GM12878 (cell line): ENCODE measurements around the gene METTL4. TPM values are rescaled to one million over a fixed set of nuclear protein-coding genes. Genes with fewer than 3 reads are reported as not detected.

Experiments used
- ATAC-seq: fragments of 200-7000 bp; cut with Tn5 transposase; 3 replicates; pipeline ENCODE4 v1.9.1; 2020; ENCODE audit warnings: mild to moderate bottlenecking, moderate library complexity
- BruUV-seq: library from RNA; stranded (reverse); fragments of 400-500 nt; replicated peaks from 2 replicates; lab custom pipeline; 2021; lab: Mats Ljungman, UMichigan
- CTCF ChIA-PET: fragments of 300-600 bp; sonication (Branson Sonifier 250); formaldehyde crosslinking; extraction: SDS; loops from one replicate; lab custom pipeline; 2021; ENCODE audit warnings: inconsistent platforms; lab: Yijun Ruan, JAX
- POLR2A ChIA-PET: fragments of 350-600 bp; formaldehyde crosslinking; extraction: SDS; loops from one replicate; lab custom pipeline; 2021; ENCODE audit warnings: inconsistent platforms; lab: Charles Lee
- RAD21 ChIA-PET: fragments of 300-600 bp; sonication (Branson Sonifier 250); formaldehyde crosslinking; loops from one replicate; lab custom pipeline; 2023; ENCODE audit warnings: antibody characterized with exemption; ENCODE audit not compliant: unreplicated experiment; lab: Charles Lee
- SMC1A ChIA-PET: fragments of 300-600 bp; sonication (Branson Sonifier 250); formaldehyde crosslinking; loops from one replicate; lab custom pipeline; 2023; ENCODE audit not compliant: unreplicated experiment, uncharacterized antibody; lab: Charles Lee
- DNase-seq: peaks from one replicate; pipeline ENCODE4 v3.0.0-alpha.2; 2011; ENCODE audit warnings: low read depth, low spot score
- FAIRE-seq: peaks from 3 replicates; lab custom pipeline; 2011; peaks lifted over from hg19 to GRCh38; lab: Jason Lieb, UNC
- H2AFZ ChIP-seq: 2 replicates; pipeline ENCODE4 v1.6.0; 2011; ENCODE audit warnings: low read depth, low read length, control low read depth; ENCODE audit not compliant: control insufficient read depth
- H3K27ac ChIP-seq: 2 replicates; pipeline ENCODE4 v1.5.1; 2011; ENCODE audit warnings: control low read depth; ENCODE audit not compliant: control insufficient read depth, insufficient read depth
- H3K27me3 ChIP-seq, 2 experiments: replicated peaks in 1 of 2; 2 replicates each; pipeline versions ENCODE4 v1.6.0 to v1.6.1; 2011; ENCODE audit warnings: low read length in 1 of 2; ENCODE audit not compliant: control insufficient read depth in 2 of 2, insufficient read depth in 2 of 2
- H3K36me3 ChIP-seq, 2 experiments: 2 replicates each; pipeline ENCODE4 v1.5.1; 2011; ENCODE audit warnings: low read length in 1 of 2; ENCODE audit not compliant: control insufficient read depth in 2 of 2, insufficient read depth in 2 of 2
- H3K4me1 ChIP-seq: 2 replicates; pipeline ENCODE4 v1.6.1; 2011; ENCODE audit warnings: mild to moderate bottlenecking, low read length, moderate library complexity, mixed read lengths; ENCODE audit not compliant: control insufficient read depth, insufficient read depth
- H3K4me2 ChIP-seq: 2 replicates; pipeline ENCODE4 v1.6.0; 2011; ENCODE audit warnings: control low read depth; ENCODE audit not compliant: control insufficient read depth, insufficient read depth
- H3K4me3 ChIP-seq: fragments of 200-600 bp; sonication (generic); 2 replicates; pipeline ENCODE4 v1.5.1; 2016
- H3K79me2 ChIP-seq: 2 replicates; pipeline ENCODE4 v1.6.0; 2011; ENCODE audit warnings: low read length; ENCODE audit not compliant: control insufficient read depth, insufficient read depth
- H3K9ac ChIP-seq: 2 replicates; pipeline ENCODE4 v1.8.0; 2011; ENCODE audit warnings: low read length, control low read depth, mixed read lengths; ENCODE audit not compliant: control insufficient read depth, insufficient read depth
- H3K9me3 ChIP-seq: replicated peaks from 3 replicates; pipeline ENCODE4 v1.5.1; 2011; ENCODE audit warnings: mild to moderate bottlenecking, low read length; ENCODE audit not compliant: control insufficient read depth, insufficient read depth
- H4K20me1 ChIP-seq: 2 replicates; pipeline ENCODE4 v1.6.0; 2011; ENCODE audit not compliant: control insufficient read depth, insufficient read depth
- HDAC6 ChIP-seq: fragments of 200-600 bp; sonication (generic); IDR thresholded peaks from one replicate; pipeline ENCODE4 v1.8.0; 2017; ENCODE audit warnings: antibody characterized with exemption; ENCODE audit not compliant: unreplicated experiment
- PBX3 ChIP-seq: IDR thresholded peaks from 2 replicates; pipeline ENCODE4 v1.6.1; 2011; ENCODE audit warnings: mild to moderate bottlenecking, low read depth, low read length, moderate library complexity; ENCODE audit not compliant: insufficient replicate concordance
- SRF ChIP-seq, 2 experiments: IDR thresholded peaks; 2 replicates each; pipeline ENCODE4 v1.6.1; 2011; ENCODE audit warnings: low read depth in 2 of 2, low read length in 2 of 2, mild to moderate bottlenecking in 1 of 2, moderate library complexity in 1 of 2
- STAT3 ChIP-seq: IDR thresholded peaks from 2 replicates; pipeline ENCODE4 v1.6.1; 2011; ENCODE audit warnings: low read depth, low read length, improper control_type of control experiment
- WGBS: methylation state at CpG from one replicate; pipeline ENCODE4 v1.1.6; 2016; ENCODE audit warnings: low lambda C conversion rate; ENCODE audit not compliant: insufficient replicate concordance, insufficient coverage; ENCODE audit errors: missing lambda C conversion rate; 5-methylcytosine and 5-hydroxymethylcytosine counted together
- in situ Hi-C: fragments of 300-500 bp; cut with MboI; formaldehyde crosslinking; loops from 9 replicates; pipeline ENCODE4 v1.14.3; 2018; ENCODE audit warnings: mixed read lengths
- intact Hi-C: fragments of 100-400 bp; cut with micrococcal nuclease; formaldehyde crosslinking; loops from one replicate; pipeline ENCODE4 v1.14.2; 2022; ENCODE audit not compliant: unreplicated experiment
- polyA plus RNA-seq, 11 experiments: library from polyadenylated mRNA; depleted of rRNA in 4 of 11; unstranded in 6 of 11; stranded (reverse) in 5 of 11; fragments of >200 nt; fragmentation: Nextera tagmentation in 4 of 11; fragmentation: Illumina TruSeq in 1 of 11; extraction: Ambion mirVana in 4 of 11; extraction: Trizol in 1 of 11; gene quantifications; 1 replicate in 1 of 11; 2 replicates in 10 of 11; pipeline versions ENCODE4 v1.2.1 to v1.2.3, GENCODE V29; 2011 to 2016; ENCODE audit warnings: inconsistent platforms in 2 of 11, missing spikeins in 2 of 11, low read depth in 1 of 11
- total RNA-seq, 4 experiments: library from RNA; depleted of rRNA in 3 of 4; stranded (reverse); fragments of >200 nt in 3 of 4; fragmentation: Illumina TruSeq in 1 of 4; extraction: Trizol in 1 of 4; gene quantifications; 2 replicates each; pipeline versions ENCODE4 v1.2.1 to v1.2.3, GENCODE V29; 2013 to 2021
- TF ChIP-seq, protein P1 (sequence below): fragments of 450-650 bp; IDR thresholded peaks from 2 replicates; pipeline ENCODE4 v1.6.1; 2017; ENCODE audit warnings: low read depth, mild to moderate bottlenecking, moderate library complexity
- TF ChIP-seq, protein P2 (sequence below): fragments of 450-650 bp; IDR thresholded peaks from 2 replicates; pipeline ENCODE4 v1.6.1; 2016; ENCODE audit warnings: mild to moderate bottlenecking, moderate library complexity, borderline replicate concordance

The METTL4 gene
- total and polyA plus RNA-seq, 10 of the 15 experiments (the other 5 are each of a cell fraction or from before 2014, with no cell fraction given), result 4.9 to 15.2 (median 12.3) TPM

DNA sequence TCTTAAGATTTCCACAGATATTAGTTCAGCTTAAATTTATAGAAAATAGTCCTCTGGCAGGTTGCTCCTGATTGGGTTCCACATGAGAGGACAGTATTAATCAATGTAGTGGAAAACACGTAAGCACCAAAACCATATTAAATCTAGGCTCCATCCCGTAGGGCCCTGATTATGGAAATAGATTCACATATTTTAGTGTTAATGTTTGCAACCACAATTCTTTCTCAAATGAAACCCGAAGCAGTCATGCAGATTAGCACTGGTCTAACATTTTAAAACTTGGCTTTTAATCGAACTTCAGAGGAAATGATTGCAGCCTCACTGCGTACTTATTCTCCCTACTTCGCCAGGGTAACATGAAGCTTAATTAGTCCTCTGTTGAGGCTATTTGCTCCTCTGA is 60.9 kb downstream of the METTL4 start (continued):
- TF ChIP-seq, protein P1, sequence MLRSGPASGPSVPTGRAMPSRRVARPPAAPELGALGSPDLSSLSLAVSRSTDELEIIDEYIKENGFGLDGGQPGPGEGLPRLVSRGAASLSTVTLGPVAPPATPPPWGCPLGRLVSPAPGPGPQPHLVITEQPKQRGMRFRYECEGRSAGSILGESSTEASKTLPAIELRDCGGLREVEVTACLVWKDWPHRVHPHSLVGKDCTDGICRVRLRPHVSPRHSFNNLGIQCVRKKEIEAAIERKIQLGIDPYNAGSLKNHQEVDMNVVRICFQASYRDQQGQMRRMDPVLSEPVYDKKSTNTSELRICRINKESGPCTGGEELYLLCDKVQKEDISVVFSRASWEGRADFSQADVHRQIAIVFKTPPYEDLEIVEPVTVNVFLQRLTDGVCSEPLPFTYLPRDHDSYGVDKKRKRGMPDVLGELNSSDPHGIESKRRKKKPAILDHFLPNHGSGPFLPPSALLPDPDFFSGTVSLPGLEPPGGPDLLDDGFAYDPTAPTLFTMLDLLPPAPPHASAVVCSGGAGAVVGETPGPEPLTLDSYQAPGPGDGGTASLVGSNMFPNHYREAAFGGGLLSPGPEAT, result no peak
- TF ChIP-seq, protein P2, sequence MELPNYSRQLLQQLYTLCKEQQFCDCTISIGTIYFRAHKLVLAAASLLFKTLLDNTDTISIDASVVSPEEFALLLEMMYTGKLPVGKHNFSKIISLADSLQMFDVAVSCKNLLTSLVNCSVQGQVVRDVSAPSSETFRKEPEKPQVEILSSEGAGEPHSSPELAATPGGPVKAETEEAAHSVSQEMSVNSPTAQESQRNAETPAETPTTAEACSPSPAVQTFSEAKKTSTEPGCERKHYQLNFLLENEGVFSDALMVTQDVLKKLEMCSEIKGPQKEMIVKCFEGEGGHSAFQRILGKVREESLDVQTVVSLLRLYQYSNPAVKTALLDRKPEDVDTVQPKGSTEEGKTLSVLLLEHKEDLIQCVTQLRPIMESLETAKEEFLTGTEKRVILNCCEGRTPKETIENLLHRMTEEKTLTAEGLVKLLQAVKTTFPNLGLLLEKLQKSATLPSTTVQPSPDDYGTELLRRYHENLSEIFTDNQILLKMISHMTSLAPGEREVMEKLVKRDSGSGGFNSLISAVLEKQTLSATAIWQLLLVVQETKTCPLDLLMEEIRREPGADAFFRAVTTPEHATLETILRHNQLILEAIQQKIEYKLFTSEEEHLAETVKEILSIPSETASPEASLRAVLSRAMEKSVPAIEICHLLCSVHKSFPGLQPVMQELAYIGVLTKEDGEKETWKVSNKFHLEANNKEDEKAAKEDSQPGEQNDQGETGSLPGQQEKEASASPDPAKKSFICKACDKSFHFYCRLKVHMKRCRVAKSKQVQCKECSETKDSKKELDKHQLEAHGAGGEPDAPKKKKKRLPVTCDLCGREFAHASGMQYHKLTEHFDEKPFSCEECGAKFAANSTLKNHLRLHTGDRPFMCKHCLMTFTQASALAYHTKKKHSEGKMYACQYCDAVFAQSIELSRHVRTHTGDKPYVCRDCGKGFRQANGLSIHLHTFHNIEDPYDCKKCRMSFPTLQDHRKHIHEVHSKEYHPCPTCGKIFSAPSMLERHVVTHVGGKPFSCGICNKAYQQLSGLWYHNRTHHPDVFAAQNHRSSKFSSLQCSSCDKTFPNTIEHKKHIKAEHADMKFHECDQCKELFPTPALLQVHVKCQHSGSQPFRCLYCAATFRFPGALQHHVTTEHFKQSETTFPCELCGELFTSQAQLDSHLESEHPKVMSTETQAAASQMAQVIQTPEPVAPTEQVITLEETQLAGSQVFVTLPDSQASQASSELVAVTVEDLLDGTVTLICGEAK, result no peak

DNA sequence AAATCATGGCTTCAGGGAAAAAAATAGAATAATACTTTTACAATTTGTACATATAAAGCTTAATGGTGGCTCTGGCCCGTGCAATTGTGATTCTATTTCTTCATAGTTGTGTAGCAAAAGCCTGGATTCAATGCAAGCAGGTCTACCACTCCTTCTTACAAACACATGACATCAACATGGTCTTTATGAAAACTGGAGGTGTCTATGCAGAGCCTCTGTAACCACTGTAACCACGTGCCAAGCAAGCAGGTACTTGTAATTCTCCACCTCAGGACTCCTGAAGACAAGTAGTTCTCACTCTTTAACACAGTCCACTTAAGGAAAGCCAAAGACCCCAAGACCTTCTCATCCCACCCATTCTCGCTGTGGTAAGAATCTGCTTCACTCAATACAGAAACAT is 62.6 kb downstream of the METTL4 start:
- H3K9me3 ChIP-seq, result no peaks in the 10 kb centered on the region
- H3K36me3 ChIP-seq, result no peaks in the 10 kb centered on the region
- no peaks in the 10 kb centered on the region for H3K4me1 ChIP-seq
- intact Hi-C loops, result no loop called here
- ChIA-PET CTCF (no interaction called here), RAD21 (no interaction called here), POLR2A (no interaction called here), SMC1A (no interaction called here)
- H3K27ac ChIP-seq, result no peak overlapping the region
- H3K27me3 ChIP-seq, result no peaks in the 10 kb centered on the region
- no peaks in the 10 kb centered on the region for H4K20me1 ChIP-seq
- in situ Hi-C loops, result no loop called here
- H2AFZ ChIP-seq, result no peak overlapping the region
- BruUV-seq, result no TSS peak
- WGBS, result 3% methylated on average over 3 of the region's 3 CpGs
- DNase-seq, result no peak
- no peak for ATAC-seq
- H3K4me3 ChIP-seq, result no peak overlapping the region
- no peak for FAIRE-seq
- no peak overlapping the region for H3K4me2 ChIP-seq
- no peaks in the 10 kb centered on the region for H3K79me2 ChIP-seq
- H3K9ac ChIP-seq, result no peak overlapping the region
- TF ChIP-seq SRF (IDR thresholded peaks at IDR 0.05; ENCODE audit: low read depth in 2 of 2, low read length in 2 of 2) (no peak), STAT3 (no peak), PBX3 (no peak), HDAC6 (no peak)
- TF ChIP-seq, all 136 proteins: peak for 0
